NCI-H2107 treated with DMSO at 0.1 percent for 48 hours (cell line): ENCODE measurements around the gene DSCAM.

Experiments used
- DNase-seq: peaks from one replicate; lab custom pipeline; 2025; ENCODE audit not compliant: unreplicated experiment; lab: John Stamatoyannopoulos, UW

Gene DSCAM

DNA sequence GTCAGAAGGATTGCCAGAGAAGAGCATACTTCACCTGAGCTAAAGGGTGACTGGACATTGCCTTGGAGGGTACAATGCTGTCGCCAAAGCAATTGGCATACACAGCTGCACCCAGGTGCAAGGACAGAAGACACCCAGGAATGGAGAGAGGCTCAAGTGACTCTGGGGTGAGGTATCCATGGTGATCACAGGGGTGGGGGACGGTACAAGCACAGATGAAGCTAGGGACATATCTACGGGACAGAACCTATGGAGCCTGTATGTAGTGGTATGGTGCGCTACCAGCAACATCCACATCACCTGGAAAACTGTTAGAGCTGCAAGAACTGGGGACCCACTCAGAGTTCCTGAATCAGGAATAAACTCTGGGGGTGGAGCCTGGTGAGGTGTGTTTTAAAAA is 693.6 kb downstream of the DSCAM start:
- DNase-seq: no peak

DNA sequence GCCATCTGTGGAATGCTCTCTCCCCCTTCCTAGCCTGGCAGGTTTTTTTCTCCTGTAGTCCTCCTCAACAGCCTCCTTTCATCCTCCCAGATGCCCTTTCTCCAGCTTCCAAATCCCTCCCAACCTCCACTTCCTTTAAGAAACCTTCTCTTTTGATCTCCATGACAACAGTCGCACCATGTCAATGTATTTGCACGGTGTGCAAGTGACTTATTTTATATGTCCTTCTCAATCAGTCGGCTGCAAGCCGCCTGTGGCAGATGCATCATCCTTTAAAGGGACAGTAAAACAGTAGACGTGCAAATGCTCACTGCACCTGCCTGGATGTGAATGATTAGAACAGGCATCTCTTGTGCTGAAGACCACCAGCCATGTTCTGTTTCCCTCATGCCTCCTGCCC is 694.5 kb downstream of the DSCAM start:
- DNase-seq: no peak

DNA sequence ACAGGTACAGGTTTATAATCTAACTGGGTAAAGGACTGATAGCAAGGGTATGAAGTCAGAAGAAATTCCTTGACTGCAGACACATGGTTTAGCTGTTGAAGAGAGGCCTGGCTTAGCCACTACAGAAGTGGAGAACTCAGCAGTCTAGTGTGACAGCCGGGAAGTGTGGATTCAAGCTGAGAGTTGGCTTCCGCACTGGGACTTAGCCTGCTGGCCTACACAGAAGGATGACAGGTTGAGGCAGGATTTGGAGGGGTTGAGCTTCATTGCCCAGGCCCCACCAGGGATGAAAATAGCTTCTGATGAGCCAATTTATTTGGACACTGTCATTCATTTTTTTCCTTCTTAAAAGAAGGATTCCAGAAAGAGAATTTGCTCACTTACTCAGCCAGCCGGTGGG is 695.3 kb downstream of the DSCAM start:
- DNase-seq: no peak

DNA sequence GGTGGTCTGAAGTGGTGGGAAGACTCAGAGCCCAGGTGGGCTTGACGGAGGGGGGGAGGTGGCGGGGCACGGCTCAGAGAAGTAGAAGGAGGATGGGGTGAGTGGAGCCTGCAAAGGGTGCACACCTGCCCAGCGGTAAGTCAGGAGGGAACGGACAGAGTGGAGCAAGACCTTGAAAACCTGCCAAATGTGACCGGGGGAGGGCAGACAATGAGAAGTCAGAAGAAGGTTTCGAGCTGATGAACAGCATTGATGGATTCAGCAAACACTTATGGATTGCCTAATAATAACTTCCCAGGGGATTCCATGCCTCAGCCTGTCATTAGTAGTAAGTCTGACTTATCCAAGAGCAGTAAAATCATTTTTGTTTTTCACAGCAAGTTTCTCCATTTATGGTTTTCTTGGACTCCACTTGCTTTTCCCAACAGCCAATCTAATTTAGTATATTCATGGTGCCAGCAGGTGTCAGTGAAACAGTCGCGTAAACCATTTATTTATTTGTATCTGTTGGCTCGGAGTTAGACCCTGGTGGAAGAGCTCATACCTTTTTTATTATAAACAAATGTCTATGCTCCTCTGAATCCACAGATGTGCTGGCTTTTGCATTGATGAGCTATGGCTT is 700.6 kb downstream of the DSCAM start:
- DNase-seq: peak; percentile 67

DNA sequence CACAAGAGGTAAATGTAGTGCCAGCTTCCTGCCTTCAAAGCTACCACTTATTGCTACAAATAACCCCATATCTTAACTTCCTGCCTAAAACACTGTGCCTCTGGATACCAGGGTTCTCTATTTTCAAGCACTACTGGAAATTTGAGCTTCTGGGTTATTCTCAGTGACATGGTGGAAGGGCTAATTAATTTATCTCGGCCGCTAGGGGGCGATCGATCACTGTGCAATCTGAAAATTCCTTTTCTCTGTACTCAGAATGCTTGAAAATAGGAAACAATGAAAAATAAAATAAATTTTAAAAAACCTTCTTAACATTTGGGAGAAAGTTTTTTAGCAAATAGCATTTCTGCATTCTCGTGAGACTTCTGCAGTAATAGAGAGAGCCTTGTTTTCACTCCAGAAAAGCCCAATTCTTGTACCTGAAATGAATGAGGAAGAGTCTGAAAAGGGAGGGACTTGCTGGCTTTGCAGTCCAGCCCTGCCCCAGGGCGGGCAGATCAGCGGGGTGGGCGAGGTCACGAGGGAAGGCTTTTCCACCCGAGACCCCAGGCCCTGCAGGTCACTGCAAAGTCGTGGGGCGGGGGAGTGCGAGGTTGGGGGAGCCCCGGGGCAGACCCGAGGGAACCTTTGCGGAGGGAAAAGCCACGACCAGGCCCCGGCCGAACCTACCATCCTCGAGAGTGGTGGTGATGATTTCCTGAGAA is 703.0 kb downstream of the DSCAM start:
- peak; percentile 76 for DNase-seq

DNA sequence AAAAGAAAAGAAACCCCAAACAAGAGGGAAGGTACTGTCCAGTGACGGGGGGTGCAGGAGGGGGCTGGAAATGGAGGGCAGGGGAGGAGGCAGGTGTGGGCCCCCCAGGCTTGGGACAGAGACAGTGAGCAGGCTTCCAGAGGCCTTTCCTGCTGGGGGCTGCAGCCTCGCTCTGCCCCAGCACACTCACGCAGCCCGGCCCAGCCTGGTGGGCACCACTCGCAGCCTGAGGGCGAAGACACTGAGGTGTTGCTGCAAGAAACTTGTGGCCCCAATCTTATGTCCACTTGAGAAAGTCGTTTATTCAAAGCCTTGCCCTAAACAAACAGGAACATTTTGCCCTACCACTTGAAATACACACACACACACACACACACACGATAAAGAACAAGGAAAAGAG is 705.3 kb downstream of the DSCAM start:
- DNase-seq: no peak

DNA sequence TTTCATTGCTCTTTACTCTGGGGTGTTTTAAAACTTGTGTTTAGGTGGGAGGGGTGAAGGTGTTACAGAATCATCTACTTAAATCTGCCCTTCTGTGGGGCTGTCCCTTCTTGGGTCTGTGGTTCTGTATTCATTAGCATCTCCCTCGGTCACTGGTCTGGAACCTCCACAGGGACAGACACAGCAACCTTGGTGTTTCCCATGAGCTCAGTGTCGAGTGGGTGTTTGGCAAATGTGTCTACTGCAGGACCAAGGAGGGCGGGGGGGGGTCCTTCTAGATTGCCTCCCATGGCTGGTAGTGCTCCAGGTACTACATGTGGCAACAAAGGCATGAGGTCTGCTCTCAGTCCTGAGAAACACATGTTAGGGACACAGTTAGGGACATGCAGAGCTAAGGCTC is 706.3 kb downstream of the DSCAM start:
- no peak for DNase-seq

DNA sequence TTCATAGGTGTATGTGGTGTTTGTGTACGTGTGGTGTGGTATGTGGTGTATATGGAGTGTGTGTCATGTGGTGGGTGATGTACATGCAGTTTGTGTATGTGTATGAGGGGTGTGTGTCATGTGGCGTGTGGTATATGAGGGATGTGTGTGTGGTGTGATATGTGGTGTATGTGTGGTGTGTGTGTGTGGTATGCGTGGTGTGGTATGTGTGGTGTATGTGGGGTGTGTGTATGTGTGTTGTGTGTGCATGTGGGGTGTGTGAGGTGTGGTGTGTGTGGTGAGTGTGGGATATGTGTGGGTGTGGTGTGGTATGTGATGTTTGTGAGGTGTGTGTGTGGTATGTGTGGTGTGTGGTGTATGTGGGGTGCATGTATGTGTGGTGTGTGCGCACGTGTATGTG is 707.3 kb downstream of the DSCAM start:
- DNase-seq: no peak

DNA sequence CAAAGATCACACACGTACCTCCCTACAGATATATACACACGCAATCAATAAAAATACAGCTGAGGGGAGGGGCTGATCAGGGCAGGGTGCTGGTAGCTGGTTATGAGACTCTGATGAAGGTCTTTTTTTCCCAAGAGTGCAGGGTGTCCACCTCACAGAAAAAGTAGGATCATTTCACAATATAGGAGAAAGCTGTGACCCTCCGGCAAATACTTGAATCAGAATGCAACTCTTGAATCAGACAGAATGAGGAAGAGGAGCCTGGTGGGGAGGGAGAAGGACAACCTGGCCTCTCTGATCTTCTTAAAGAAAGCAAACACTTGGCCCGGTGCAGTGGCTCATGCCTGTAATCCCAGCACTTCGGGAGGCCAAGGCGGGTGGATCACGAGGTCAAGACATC is 710.4 kb downstream of the DSCAM start:
- DNase-seq: no peak

DNA sequence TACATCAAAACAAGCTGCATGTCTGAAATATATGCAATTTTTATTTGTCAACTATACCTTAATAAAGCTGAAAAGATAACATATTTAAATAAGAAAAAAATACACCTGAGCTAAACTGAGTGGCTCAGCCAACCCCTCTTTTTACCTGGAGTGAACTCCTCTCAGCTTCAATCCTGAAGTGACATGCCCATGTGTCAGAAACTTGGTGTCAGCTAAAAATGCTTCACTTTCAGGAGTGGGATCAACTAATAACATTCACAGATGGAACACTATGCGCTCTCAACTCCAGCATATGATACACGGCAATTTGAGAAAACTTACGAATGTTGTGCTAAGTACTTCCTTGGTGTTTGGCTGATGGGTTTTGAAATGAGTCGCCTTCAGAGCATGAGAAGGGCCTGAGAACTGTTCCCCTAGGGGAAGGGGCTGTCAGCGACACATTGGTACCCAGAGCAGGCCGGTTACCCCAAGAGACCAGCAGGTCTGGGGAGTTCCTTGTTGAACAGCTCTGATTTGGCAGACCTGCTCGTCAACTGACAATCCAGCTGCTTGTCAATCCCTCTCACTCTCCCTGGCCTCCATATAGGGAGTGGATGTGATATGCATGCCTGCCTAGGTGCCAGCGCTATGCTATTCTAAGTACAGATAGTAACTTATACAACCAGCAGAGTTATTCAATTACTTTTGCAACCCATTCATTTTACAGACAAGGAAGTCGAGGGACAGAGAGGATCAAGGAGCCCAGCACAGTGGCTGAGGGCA is 712.0 kb downstream of the DSCAM start:
- DNase-seq: no peak

DNA sequence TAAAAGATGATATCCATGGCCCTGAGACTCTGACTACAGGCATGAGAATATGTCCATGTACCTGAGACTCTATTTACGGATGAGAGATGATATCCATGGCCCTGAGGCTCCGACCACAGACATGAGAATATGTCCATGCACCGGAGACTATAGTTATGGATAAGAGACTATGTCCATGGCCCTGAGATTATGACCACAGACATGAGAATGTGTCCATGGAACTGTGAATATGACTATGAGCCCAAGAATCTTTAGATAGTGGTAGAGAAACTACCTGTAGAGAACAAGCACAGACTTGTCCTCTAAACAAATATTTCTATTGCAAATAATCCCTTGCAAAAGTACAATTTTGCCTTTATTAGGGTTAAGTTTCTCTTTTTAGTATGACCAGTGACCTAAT is 716.5 kb downstream of the DSCAM start:
- no peak for DNase-seq

DNA sequence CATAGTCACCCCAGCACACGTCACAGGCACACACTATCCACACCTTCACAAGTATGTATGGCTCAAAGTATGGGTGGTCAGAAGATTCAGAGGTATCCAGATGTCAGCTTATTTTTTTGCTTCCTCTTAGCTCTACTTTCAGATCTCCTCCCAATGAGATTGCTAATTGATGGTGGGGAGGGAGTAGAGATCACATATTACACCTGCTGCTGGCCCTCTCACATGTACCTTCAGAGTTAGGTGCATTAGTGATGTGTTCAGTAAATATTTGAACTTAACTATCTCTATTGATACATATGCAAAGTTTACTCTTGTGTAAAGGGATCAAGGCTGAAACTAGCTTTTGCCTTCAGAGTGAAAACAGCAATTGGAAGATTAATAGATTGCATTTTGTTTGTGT is 717.1 kb downstream of the DSCAM start:
- DNase-seq: no peak

DNA sequence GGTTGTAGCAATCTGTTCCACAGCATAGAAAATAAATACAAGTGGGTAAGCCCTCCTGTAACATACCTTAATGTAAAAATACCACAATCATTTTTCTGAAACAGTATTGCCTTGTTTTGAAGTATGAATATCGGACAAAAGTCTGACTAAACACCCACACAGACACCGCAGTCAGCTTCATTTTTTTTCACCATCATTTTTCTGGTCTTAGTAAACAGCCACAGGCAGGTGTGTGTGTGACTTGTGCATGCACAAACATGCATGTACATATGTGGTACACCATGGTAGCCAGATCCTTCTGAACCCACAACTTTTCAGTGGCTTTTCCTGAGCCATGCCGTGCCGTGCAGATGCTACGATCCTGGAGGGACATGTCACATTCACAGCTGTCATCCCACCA is 718.1 kb downstream of the DSCAM start:
- DNase-seq: no peak

DNA sequence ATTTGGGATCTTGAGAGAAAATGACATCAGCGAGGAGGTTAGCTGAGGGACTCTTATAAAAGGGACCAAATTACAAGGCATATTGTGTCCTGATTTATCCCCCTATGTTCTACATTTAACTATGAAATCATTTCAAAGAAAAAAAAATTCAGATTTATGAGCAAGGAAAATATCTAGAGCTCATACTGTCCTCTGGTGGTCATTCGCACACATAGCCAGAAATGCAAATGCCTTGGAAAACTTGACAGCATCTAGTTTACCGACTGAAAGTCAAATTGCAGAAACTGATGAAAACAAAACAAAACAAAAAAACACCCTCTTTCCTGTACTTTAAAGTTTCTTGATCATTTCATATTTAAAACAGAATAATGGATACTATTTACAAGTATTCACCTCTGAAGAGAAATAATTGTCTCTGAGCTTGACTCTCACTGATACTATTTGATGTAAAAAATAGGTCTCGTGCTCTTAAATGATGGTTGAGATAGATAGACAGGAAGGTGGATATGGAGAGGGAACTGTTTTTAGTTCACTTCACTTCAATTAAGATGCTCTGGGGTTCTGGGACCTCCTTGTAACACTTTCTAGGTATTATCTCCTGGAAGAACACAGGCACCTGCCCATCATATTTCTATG is 725.9 kb downstream of the DSCAM start:
- peak; percentile 61 for DNase-seq

DNA sequence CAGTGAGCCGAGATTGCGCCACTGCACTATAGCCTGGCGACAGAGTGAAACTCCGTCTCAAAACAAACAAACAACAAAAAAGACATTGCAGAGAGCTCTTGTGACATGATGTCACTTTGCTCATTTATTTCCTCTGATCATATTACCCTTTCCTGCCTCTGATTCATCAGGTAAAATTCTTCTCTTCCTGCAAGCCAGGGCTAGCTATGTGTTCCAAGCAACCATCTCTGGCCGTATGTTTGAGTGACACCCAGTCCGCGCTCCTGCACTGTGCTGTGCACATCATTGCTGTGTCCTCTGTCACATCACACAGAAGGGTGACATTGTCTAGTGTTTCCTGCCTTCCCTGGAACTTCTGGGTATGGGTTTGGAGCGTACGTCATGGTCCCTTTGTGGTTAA is 728.4 kb downstream of the DSCAM start:
- DNase-seq: peak; percentile 83

DNA sequence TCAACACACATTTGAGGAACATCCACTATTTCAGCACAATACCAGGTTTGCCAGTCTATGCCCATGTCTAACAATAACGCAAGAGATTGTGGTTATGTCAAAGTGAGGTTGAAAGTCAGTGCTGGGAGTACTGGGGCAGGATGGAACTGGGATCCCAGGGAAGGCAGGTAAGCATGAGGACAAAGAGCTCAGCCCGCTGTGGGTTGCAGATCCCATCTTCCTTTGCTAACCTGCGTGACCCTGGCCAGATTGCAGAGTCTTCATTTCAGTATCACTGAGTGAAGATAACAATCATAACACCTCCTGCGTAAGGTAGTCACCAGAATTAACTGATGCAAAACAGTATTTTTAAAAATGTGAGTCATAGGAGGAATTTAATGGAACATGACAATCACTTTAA is 729.7 kb downstream of the DSCAM start:
- DNase-seq: no peak

DNA sequence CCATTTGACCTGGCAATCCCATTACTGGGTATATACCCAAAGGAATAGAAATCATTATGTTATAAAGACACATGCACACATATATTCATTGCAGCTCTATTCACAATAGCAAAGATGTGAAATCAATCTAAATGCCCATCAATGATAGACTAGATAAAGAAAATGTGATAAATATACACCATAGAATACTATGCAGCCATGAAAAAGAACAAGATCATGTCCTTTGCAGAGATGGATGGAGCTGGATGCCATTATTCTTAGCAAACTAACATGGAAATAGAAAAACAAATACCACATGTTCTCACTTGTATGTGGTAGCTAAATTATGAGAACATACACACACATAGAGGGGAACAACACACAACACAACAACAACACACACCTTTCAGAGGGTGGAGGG is 731.2 kb downstream of the DSCAM start:
- DNase-seq: no peak

DNA sequence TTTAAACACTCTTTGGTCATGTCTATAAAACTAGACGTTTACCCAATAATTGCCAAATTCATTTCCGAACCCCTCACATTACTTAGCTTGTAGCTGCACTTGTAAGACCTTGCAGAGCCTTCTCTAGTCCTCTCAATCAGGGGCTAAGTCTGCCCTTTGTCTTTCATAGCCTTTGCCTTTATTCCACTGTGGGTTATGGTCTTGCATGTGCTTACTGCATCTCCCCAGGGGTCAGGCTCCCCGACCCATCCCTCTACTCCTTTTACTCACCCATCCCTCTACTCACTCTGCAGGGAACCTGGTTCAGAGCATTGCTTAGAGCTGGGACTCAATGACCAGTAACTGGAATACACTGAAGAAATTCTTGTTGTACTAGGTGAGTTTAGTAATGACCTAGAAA is 744.3 kb downstream of the DSCAM start:
- no peak for DNase-seq

DNA sequence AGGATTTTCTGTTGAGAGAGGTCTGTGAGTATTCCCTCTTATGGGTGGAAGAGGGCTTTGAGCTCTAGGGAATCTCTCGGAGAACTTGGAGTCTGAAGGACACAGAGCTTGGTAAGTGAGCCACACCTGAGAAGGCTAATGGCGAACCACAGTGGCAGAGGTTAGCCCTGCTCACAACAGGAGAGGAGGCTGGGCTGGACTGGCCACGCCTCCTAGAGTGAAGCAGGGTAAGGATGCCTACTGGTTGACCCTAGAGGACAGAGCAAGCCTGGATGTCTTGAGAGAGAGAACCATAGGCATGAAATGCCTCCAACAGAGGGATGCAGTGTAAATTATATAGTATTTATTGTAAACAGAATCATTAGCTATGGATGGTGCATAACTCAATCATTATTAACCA is 747.1 kb downstream of the DSCAM start:
- no peak for DNase-seq

DNA sequence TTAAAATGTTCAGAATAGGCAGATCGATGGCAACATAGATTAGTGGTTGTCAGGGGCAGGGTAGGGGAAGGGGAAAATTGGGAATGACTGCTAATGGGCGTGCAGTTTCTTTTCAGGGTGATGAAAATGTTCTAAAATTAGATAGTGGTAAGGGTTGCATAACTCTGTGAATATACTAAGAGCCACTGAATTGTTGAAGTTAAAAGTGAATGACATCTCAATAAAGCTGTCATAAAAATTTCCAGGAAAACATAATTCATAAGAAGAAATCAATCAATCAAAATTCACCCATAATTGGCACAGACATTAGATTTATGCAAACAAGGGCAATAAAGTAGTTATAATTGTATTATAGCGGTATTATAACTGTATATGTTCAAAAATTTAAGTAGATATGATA is 751.5 kb downstream of the DSCAM start:
- DNase-seq: no peak

DNA sequence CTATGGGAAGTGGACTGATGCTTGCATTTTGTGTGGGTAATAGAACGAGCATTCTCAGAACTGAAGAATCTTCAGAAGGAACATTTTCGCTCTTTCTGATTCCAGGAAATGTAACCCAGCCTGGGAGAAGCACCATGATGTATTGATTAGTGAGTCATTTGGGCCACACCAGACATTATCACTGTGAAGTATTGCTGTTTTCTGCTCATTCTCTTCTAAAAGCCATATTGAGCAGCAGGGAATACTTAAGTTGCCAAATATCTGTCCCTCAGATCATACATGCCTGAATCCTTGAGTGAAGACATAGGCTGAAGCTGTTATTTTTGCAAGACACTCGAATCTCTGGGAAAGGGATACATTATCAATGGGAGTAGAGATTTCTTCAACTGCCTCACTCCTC is 766.6 kb downstream of the DSCAM start:
- DNase-seq: no peak

DNA sequence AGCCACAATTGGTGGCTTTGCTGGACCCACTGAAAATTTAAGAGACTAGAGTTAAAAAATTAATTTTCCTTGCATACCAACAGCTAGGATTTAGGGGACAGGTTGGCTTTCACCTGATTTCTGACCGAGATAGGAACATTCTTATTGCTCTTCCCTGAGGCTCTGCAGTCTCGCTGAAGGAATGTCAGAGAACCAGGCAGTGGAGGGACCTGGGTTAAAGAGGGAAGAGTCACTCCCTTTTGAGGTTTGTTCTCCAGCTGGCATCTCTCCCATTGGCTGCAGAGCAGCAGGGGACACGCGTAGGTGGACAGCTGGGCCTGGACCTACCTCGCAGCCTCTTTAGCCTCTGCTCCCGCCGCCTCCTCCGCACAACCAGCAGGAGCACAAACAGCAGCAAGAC is 772.2 kb downstream of the DSCAM start:
- DNase-seq: no peak
